AG09309 (cell line): Measurements from ENCODE around the gene TACC2.

ENCODE experiments used
- DNase-seq: peaks from one replicate; pipeline ENCODE4 v3.0.0-alpha.2; 2010; ENCODE audit warnings: low read depth
- H3K4me3 ChIP-seq: 2 replicates; pipeline ENCODE4 v1.5.1; 2011; ENCODE audit warnings: mild to moderate bottlenecking, low read depth, low read length, moderate library complexity; ENCODE audit not compliant: control insufficient read depth
- TF ChIP-seq, protein P1 (sequence below): IDR thresholded peaks from 2 replicates; pipeline ENCODE4 v1.5.1; 2011; ENCODE audit warnings: mild to moderate bottlenecking, low read depth, low read length, inconsistent platforms; ENCODE audit not compliant: insufficient read depth, control insufficient read depth; ENCODE audit errors: missing control alignments

TACC2 gene

DNA sequence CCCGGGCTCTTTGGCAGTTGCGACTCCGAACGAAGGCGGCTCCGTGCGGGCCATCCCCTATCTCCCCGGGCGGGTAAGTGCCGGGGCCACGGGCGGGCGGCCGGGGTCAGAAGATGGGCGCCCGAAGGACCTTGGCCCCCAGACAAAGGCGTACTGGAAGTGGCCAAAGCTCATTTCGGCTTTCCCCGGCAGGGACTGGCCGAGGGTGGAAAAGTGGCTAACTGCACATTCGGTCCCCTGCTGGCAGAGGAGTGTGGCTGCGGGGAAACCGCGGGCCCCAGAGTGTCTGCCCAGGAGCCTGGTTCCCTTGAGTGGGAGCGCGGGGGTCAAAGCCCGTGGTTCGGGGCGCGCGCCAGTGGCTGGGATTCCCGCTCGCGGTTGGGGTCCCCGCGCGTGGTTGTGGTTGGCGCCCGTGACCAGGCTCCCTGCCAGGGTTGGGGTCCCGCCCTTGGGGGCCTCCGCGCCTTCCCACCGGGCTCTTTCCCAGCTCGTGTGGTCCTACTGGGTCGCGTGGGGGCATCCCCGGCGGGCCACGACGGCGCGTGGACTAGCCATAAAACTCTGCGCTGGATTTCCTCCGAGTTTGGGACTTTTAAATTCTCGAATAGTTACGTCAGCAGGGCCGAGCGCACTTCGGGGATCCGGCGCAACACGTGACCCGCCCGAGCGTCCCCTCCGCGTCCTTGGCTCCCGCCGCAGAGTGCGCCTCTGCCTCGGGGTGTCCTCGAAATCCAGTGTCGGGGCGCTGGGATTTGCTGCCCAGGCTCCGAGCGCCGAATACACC, 124.4 kb downstream of the TACC2 start:
- DNase-seq, result no peak
- H3K4me3 ChIP-seq, result peak overlapping the region; percentile 60
- TF ChIP-seq, protein P1, sequence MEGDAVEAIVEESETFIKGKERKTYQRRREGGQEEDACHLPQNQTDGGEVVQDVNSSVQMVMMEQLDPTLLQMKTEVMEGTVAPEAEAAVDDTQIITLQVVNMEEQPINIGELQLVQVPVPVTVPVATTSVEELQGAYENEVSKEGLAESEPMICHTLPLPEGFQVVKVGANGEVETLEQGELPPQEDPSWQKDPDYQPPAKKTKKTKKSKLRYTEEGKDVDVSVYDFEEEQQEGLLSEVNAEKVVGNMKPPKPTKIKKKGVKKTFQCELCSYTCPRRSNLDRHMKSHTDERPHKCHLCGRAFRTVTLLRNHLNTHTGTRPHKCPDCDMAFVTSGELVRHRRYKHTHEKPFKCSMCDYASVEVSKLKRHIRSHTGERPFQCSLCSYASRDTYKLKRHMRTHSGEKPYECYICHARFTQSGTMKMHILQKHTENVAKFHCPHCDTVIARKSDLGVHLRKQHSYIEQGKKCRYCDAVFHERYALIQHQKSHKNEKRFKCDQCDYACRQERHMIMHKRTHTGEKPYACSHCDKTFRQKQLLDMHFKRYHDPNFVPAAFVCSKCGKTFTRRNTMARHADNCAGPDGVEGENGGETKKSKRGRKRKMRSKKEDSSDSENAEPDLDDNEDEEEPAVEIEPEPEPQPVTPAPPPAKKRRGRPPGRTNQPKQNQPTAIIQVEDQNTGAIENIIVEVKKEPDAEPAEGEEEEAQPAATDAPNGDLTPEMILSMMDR, result peak; percentile 73

DNA sequence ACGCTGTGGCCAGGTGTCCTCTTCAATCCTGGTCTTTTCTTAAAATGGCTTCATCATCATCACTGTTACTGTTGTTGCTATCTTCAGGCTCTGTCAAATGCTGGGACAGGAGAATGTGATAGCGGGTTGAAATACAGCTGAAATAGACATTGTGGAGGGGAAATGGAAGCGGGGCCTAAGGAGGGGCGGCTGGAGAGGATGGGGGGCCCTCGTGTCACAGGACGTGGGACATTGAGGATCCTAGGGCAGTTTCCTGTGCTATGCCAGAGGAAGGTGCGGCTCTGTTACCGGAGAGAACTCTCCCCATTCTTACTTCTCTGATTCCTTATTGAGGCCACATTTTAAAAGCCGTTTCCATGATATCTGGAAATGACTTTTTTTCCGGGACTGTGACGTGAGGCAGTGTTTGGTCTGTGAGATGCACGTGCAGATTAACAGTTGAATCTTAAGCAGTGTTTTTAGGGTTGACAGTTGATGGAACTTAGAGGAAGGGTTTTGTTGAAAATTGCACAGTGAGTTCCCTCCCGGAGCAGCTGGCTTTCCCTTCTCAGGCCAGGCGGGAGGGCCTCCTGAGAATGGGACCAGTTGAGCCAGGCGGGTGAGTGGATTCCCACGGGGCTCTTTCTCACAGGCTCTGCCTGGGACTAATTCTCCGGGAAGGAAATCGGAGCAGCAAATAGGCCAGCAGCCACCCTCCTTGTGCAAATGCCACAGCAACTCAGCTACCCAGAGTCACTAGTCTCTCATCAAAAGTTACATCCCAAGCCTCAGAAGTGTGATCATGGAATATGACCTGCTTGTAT, 125.2 kb downstream of the TACC2 start:
- no peak for DNase-seq
- peak overlapping the region; percentile 60 for H3K4me3 ChIP-seq
- TF ChIP-seq, protein P1, result no peak

DNA sequence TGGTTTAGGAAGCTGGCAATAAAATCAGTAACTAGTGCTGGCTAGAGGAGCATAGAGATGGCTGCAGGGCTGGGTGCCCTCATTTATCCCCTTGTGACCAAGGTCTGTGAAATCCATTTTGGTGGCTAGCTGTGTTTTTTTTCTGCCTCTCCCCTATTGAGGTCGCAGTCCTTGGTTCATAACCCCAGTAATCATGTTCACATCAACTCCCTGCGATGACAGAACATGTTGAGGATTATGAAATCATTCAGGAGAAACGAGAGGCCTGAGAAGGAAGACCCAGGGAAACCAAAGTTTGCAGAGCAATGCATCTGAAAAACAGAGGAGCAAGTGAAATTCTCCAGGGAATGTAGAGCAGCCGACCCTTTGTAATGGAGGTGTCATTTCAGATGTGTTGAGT, 126.9 kb downstream of the TACC2 start:
- TF ChIP-seq, protein P1, result no peak
- DNase-seq, result no peak
- H3K4me3 ChIP-seq, result no peak overlapping the region

DNA sequence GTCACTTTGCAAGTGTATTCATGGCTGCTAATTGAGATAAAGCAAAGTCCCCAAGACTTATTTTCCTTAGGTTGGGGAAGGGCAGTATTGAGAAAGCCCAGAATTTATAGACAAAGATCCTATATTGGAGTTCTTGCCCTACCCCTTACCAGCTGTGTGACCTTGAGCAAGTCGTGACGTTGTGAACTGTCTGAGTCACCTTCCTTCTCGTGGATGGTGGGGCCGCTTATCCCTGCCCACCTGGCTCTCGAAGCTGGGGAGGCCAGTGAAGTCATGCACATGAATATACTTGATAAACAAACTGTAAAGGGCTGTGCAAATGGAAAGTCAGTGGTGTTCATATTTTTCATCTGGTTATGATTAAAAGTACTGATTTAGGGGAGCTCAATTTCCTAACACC, 127.4 kb downstream of the TACC2 start:
- DNase-seq, result no peak
- H3K4me3 ChIP-seq, result no peak overlapping the region
- TF ChIP-seq, protein P1, result no peak

DNA sequence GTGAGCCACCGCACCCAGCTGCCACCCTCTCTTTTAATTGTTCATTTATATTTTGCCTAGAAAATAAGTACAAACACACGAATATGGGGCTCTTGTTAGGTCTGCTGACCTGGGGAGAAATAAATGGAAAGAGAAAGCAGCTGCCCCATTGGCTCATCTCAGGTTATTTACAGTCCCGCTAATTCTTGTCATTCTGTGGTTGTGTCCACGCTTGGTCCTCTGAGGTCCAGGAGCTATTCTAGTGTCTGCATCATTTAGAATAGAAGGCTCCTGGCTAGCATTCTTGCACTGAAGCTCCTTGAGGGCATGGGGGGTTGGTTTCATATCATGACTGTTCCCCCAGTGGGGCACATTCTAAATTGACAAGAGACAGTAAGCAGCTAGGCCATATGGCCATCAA, 128.5 kb downstream of the TACC2 start:
- DNase-seq, result no peak
- TF ChIP-seq, protein P1, result no peak
- no peak overlapping the region for H3K4me3 ChIP-seq

DNA sequence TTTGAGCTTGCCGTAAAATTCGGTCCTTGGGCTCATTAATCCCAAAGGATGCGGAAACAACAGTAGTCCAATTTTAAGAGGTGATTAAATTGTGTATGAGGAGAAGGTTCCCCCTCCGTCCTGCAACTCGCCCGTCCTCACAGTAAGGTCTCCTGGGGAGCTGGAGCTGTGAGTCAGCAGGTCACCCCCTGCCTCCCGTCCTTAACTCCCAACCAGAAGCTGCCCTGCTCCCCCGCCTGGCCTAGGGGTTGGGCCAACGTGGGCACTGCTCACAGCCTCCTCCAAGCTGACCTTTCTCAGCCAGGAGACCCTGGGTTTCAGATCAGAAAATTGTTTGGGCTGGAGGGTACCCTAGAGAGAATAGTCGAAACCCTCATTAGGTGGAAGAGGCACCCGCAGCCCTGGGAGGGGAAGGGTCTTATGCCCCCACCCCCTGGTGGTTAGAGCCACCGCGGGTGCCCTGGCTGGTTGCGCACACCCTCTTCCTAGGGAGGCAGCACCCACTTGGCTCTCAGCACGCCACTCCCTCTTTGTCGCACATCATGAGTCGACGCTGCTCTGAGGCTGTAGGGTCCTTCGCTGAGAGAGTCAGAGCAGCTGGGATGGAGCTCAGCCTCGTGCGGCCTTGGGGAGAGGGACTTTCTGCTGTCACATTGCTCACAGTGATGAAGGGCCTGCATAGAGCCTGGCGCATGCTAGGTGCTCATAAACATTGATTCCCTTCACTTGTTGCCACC, 131.2 kb downstream of the TACC2 start:
- TF ChIP-seq, protein P1, result no peak
- no peak overlapping the region for H3K4me3 ChIP-seq
- DNase-seq, result no peak
